K562 (cell line): ENCODE results near the gene ZSCAN21. TPM values are rescaled to one million over a fixed set of nuclear protein-coding genes. Genes with fewer than 3 reads are reported as not detected.
A peak's percentile ranks its signal among the peaks of the same experiment; 100 is the strongest.

Source experiments
- IRF1 ChIP-seq: sonication (generic); formaldehyde crosslinking; IDR thresholded peaks from 2 replicates; pipeline ENCODE4 v1.8.0; 2022; ENCODE audit warnings: missing genetic modification reagents, mild to moderate bottlenecking, borderline replicate concordance
- RERE ChIP-seq: sonication (generic); formaldehyde crosslinking; IDR thresholded peaks from 2 replicates; pipeline ENCODE4 v1.8.0; 2023; ENCODE audit warnings: missing genetic modification reagents, mild to moderate bottlenecking, borderline replicate concordance
- RFX7 ChIP-seq: fragments of 250-450 bp; sonication (Bioruptor Pico); IDR thresholded peaks from 2 replicates; pipeline ENCODE4 v1.5.1; 2021; ENCODE audit warnings: mild to moderate bottlenecking
- SIN3A ChIP-seq, 2 experiments: fragments of 150-350 bp in 1 of 2; IDR thresholded peaks; 2 replicates each; pipeline ENCODE4 v1.6.1; 2011 to 2016; ENCODE audit warnings: borderline replicate concordance in 2 of 2, low read depth in 2 of 2, low read length in 2 of 2, mild to moderate bottlenecking in 2 of 2, moderate library complexity in 2 of 2; ENCODE audit not compliant: control insufficient read depth in 1 of 2
- TEAD2 ChIP-seq: fragments of 450-650 bp; IDR thresholded peaks from 2 replicates; pipeline ENCODE4 v1.6.1; 2016; ENCODE audit warnings: missing genetic modification characterization, control low read depth, missing compliant biosample characterization
- TEAD4 ChIP-seq, 2 experiments: sonication (generic) in 1 of 2; formaldehyde crosslinking in 1 of 2; IDR thresholded peaks; 2 replicates each; pipeline versions ENCODE4 v1.6.1 to v1.8.0; 2012 to 2022; ENCODE audit warnings: borderline replicate concordance in 1 of 2, inconsistent platforms in 1 of 2, low read length in 1 of 2, mild to moderate bottlenecking in 1 of 2, missing genetic modification reagents in 1 of 2
- USF1 ChIP-seq: sonication (generic); formaldehyde crosslinking; IDR thresholded peaks from 2 replicates; pipeline ENCODE4 v1.9.0; 2022; ENCODE audit warnings: mild to moderate bottlenecking, missing genetic modification reagents
- VEZF1 ChIP-seq: fragments of 200-800 bp; sonication (Bioruptor generic); IDR thresholded peaks from 2 replicates; pipeline ENCODE4 v1.6.1; 2017; ENCODE audit warnings: missing genetic modification characterization, missing compliant biosample characterization
- ZNF347 ChIP-seq: fragments of 450-650 bp; formaldehyde crosslinking; IDR thresholded peaks from 2 replicates; pipeline ENCODE4 v1.4.0; 2020; ENCODE audit warnings: low read depth, mild to moderate bottlenecking, moderate library complexity
- ZNF518B ChIP-seq: fragments of 250-450 bp; sonication (Bioruptor Pico); IDR thresholded peaks from 2 replicates; pipeline ENCODE4 v1.5.0; 2021; ENCODE audit warnings: mild to moderate bottlenecking, moderate library complexity
- polyA plus RNA-seq, 8 experiments: library from polyadenylated mRNA; depleted of rRNA in 4 of 8; stranded (reverse) in 5 of 8; unstranded in 3 of 8; fragments of >200 nt; fragmentation: Nextera tagmentation in 2 of 8; fragmentation: Illumina TruSeq in 1 of 8; extraction: Ambion mirVana in 2 of 8; extraction: Trizol in 1 of 8; gene quantifications; 2 replicates each; pipeline versions ENCODE4 v1.2.1 to v1.2.3, GENCODE V29; 2011 to 2014; ENCODE audit warnings: inconsistent platforms in 1 of 8, missing spikeins in 1 of 8
- total RNA-seq, 7 experiments: library from RNA; depleted of rRNA in 6 of 7; stranded (reverse); fragments of >200 nt in 6 of 7; fragmentation: Illumina TruSeq in 2 of 7; extraction: Trizol in 2 of 7; gene quantifications; 2 replicates each; pipeline versions ENCODE4 v1.2.1 to v1.2.3, GENCODE V29; 2011 to 2021; ENCODE audit warnings: low replicate concordance in 1 of 7

ZSCAN21 gene
- total and polyA plus RNA-seq, 9 of the 15 experiments (the other 6 are each of a cell fraction or from before 2014, with no cell fraction given), result 5.9 to 15.5 (median 13.2) TPM

- no peak for TF ChIP-seq ZNF347 (CRISPR knock-in tag)
- TF ChIP-seq ZNF518B, result no peak
- no peak for TF ChIP-seq USF1 (CRISPR knock-in tag)
- peak; percentile 41; the same call in 1 of the 2 replicates for TF ChIP-seq TEAD2 (tag)
- TF ChIP-seq RERE (CRISPR knock-in tag), result no peak
- 0 out of 2 replicates have a peak, but pooled peaks have one; percentile 67 for TF ChIP-seq IRF1 (CRISPR knock-in tag)
- peak; percentile 99 for TF ChIP-seq SIN3A (IDR thresholded peaks at IDR 0.05; ENCODE audit: borderline replicate concordance in 2 of 2, control insufficient read depth in 1 of 2, low read depth in 2 of 2, low read length in 2 of 2)
- peak; percentile 84 for TF ChIP-seq VEZF1 (CRISPR knock-in tag)
- no peak for TF ChIP-seq RFX7 (CRISPR knock-in tag)
- peak; percentile 67 for TF ChIP-seq TEAD4 (IDR thresholded peaks at IDR 0.05; ENCODE audit: low read length)
- TF ChIP-seq TEAD4 (CRISPR knock-in tag; IDR thresholded peaks at IDR 0.05; ENCODE audit: borderline replicate concordance), result 0 out of 2 replicates have a peak, but pooled peaks have one; percentile 57
Measured at GRCh38 chr7:100100420-100101015, 50.9 kb downstream of the ZSCAN21 start (continued).
